ENCODE results near the gene FAM53B. TPM values are rescaled to one million over a fixed set of nuclear protein-coding genes. Genes with fewer than 3 reads are reported as not detected.

Gene FAM53B
- total RNA-seq, 6 experiments from 2014 or later: 4.4 to 10.8 (median 4.8) TPM

DNA sequence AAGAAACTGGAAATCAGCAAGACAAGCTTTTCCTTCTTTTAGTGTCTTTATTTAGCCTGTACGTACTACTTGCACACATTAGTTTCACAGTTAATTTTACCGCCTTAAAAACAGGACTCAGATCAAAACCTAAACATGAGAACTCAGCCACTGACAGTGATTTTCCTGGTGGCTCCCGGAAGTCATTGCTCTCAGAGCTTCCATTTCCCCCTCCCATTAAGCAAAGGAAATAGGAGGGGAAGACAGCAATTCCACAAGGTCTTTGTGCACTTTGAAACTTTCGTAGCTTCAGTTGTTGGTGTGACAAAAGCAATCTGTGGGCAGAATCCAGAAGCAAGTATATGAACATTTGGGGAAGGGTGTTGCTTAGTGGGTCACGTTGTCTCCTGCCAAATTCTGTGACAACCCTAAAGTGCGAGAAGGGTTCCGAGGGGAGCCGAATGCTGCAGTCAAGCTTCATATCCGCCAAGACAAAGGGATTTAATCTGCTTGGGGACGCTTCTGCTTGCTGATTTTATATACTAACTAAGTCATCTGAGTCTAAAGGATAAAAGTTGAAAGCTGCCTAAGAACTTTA lies 30.4 kb downstream of the FAM53B start:
- 50% methylated on average over 5 of the region's 10 CpGs for WGBS (ENCODE audit: insufficient coverage, low coverage, low lambda C conversion rate, missing lambda C conversion rate)
- no peak overlapping the region for H3K4me3 ChIP-seq
- peak overlapping the region in 1 of 3 donors; percentile 18 for H3K27ac ChIP-seq
- intact Hi-C loops (cut with DNase I): no loop called here
- H3K36me3 ChIP-seq: no peaks in the 10 kb centered on the region
- no peaks in the 10 kb centered on the region for H3K27me3 ChIP-seq
- DNase-seq (no peak), ATAC-seq (no peak)
- no peaks in the 10 kb centered on the region for H3K9me3 ChIP-seq
- H3K4me1 ChIP-seq: peaks cover 0 to 31% (median 6%) of the 10 kb centered on the region in 4 donors
- TF ChIP-seq POLR2A (IDR thresholded peaks at IDR 0.05) (no peak), CTCF (IDR thresholded peaks at IDR 0.05) (no peak)

DNA sequence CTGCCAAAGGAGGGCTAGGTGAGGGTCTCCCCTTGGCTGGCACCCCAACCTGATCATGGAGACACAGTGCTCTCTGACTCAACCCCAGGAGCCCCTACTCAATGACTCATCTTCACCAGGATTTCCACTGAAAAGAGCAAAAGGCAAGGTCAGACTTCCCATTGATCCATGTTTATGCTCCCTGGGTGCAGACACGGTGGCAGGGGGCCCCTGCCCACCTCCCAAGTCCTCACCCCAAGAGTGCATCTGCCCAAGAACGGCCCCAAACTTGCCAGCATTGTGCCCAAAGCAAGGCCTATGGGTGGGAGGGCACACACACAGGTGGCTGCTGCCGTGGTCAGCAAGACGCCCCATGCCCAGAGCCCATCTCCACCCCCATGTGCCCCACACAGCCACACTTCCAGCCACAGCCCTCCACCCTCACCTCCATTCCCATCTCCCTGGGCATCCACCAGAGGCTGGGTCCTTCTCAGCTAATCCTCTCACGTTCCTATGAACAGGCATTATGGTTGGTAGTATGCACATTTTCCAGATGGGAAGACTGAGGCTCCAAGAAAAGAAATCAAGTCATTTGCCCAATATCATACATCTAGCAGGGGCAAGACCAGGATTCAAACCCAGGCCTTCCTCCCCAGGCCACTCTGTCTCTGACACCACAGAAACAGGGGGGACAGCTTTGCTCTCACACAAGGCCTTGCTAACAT lies 31.3 kb downstream of the FAM53B start:
- DNase-seq (peak in 1 of 3 donors; percentile 43), ATAC-seq (no peak)
- WGBS (ENCODE audit: insufficient coverage, low coverage, low lambda C conversion rate, missing lambda C conversion rate): 75% methylated on average over 1 of the region's 5 CpGs

DNA sequence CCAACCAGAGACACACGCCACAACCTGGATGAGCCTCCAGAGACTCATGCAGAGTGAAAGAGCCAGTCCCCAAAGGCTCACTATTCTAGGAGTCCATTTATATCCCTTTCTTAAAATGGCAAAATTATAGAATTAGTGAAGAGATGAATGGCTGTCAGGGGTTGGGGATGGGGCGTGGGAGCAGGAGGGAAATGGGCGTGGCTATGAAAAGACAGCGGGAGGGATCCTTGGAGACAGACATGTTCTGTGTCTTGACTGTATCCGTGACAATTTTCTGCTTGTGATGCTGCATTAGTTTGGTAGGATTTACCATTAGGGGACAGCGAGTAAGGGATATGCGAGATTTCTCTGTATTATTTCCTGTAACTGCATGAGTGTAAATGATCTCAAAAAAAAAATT lies 33.0 kb downstream of the FAM53B start:
- DNase-seq (no peak), ATAC-seq (no peak)
- Histone ChIP-seq H3K27me3 (no peaks in the 10 kb centered on the region), H3K36me3 (no peaks in the 10 kb centered on the region), H3K4me1 (peaks cover 2 to 41% (median 23%) of the 10 kb centered on the region in 4 donors), H3K9me3 (no peaks in the 10 kb centered on the region), H3K4me3 (no peak overlapping the region), H3K27ac (no peak overlapping the region)
- 67% methylated on average over 7 of the region's 7 CpGs for WGBS (ENCODE audit: insufficient coverage, low coverage, low lambda C conversion rate, missing lambda C conversion rate)
- TF ChIP-seq CTCF (IDR thresholded peaks at IDR 0.05): no peak
- TF ChIP-seq POLR2A (IDR thresholded peaks at IDR 0.05): no peak
- intact Hi-C loops (cut with DNase I): no loop called here

More for the DNA sequence above, 31.3 kb downstream of the FAM53B start:
- intact Hi-C loops (cut with DNase I): no loop called here
- H3K27ac ChIP-seq: no peak overlapping the region
- H3K4me3 ChIP-seq: no peak overlapping the region
- H3K9me3 ChIP-seq: no peaks in the 10 kb centered on the region
- no peak for TF ChIP-seq CTCF (IDR thresholded peaks at IDR 0.05)
- no peak for TF ChIP-seq POLR2A (IDR thresholded peaks at IDR 0.05)
- H3K36me3 ChIP-seq: no peaks in the 10 kb centered on the region
- H3K27me3 ChIP-seq: no peaks in the 10 kb centered on the region
- H3K4me1 ChIP-seq: peaks cover 0 to 31% (median 12%) of the 10 kb centered on the region in 4 donors

- Histone ChIP-seq H3K27ac (no peak overlapping the region), H3K27me3 (no peaks in the 10 kb centered on the region), H3K4me3 (no peak overlapping the region), H3K4me1 (peaks cover 3 to 45% (median 23%) of the 10 kb centered on the region in 4 donors), H3K9me3 (no peaks in the 10 kb centered on the region), H3K36me3 (no peaks in the 10 kb centered on the region)
- intact Hi-C loops (cut with DNase I): no loop called here
- DNase-seq (peak in 1 of 3 donors; percentile 52), ATAC-seq (no peak)
- no peak for TF ChIP-seq POLR2A (IDR thresholded peaks at IDR 0.05)
- TF ChIP-seq CTCF (IDR thresholded peaks at IDR 0.05): no peak
- 70% methylated on average over 8 of the region's 14 CpGs for WGBS (ENCODE audit: insufficient coverage, low coverage, low lambda C conversion rate, missing lambda C conversion rate)
Observed at GRCh38 chr10:124710266-124710881, 33.8 kb downstream of the FAM53B start.
